Measurements from ENCODE around the gene EPS8L2.
A peak's percentile ranks its signal among the peaks of the same experiment; 100 is the strongest.

The EPS8L2 gene

GRCh38 chr11:690738-691633 lies 15.0 kb upstream of the EPS8L2 start:
- DNase-seq = no peak

DNA sequence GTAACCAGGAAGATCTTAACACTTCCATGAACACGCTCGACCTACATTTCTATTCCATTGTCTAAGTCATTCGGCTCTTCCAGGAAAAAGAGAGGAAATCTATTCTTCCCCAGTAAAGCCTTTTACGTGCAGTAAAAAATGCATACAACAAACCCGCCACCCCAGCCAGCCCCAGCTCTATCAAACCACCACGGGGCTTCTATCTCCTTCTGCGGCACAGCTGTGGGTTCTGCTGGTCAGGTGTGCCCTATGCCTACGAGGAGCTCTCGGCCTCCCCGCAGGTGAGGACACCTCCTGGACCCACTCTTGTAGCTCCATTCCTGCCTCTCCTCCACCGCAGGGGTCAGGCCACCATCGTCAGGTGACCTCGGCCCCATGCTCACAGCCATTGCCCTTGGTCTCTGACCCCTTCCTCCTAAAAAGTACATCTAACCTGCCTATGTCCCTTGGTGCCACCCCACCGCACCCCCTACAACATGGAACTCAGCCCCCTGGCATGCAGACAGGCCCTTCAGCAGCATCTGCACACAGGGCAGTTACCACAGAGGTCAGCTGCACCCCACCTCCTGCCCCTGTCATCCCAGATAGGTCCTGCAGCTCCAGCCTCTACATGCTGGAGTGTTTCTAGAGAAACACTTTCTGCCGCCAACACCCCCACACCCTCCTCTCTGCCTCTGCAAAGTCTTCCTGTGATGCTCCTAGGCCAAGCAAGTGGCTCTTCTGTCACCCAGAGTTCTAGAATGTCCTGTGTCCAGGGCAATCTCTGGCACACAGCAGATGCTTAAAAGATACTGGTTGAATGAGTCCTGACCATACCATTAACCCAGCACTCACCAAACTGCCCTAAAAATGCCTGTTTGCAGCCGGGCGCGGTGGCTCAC lies 14.1 kb upstream of the EPS8L2 start:
- DNase-seq = no peak

GRCh38 chr11:692824-693414 lies 13.1 kb upstream of the EPS8L2 start:
- DNase-seq = peak; percentile 32

DNA sequence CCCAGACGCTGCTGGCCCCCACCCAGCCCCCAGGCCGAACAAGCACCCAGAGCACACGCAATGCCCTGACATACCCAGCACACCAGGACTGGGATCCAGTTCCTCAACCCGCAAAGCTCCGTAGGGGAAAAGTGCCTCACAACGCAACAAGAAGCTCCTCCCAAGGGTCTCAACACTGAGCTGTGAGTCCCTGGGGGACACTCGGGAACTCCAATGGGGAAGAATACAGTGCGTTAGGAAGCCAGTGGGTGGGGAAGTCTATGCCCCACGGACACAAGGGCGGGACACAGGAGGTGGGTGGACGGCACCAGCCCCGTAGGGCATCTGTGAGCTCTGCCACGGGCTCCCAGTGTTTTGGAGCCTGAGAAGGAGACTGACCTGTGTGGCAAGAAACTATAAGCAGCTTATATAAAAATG lies 12.6 kb upstream of the EPS8L2 start:
- no peak for DNase-seq

- peak; percentile 67 for DNase-seq
These were observed 12.0 kb upstream of the EPS8L2 start for GRCh38 chr11:693887-694562.

- peak; percentile 89 for DNase-seq
These were observed 11.3 kb upstream of the EPS8L2 start, which contains the start of gene DEAF1 for GRCh38 chr11:694563-695287. DEAF1 (minus strand) TSS chr11:695222; CDS start chr11:695047, 175 bp downstream.

- no peak for DNase-seq
These were observed 10.8 kb upstream of the EPS8L2 start for GRCh38 chr11:695288-695537.

- DNase-seq = peak; percentile 84
These were observed 10.3 kb upstream of the EPS8L2 start, which contains the start of gene TMEM80 for GRCh38 chr11:695538-696248. TMEM80 (plus strand) TSS chr11:695816; CDS start chr11:695828, 12 bp downstream.

- DNase-seq = no peak
These were observed 9.0 kb upstream of the EPS8L2 start for GRCh38 chr11:696955-697491.

GRCh38 chr11:697811-698311 lies 8.2 kb upstream of the EPS8L2 start:
- DNase-seq = no peak

- DNase-seq = no peak
These were observed 7.4 kb upstream of the EPS8L2 start for GRCh38 chr11:698493-699115.

DNA sequence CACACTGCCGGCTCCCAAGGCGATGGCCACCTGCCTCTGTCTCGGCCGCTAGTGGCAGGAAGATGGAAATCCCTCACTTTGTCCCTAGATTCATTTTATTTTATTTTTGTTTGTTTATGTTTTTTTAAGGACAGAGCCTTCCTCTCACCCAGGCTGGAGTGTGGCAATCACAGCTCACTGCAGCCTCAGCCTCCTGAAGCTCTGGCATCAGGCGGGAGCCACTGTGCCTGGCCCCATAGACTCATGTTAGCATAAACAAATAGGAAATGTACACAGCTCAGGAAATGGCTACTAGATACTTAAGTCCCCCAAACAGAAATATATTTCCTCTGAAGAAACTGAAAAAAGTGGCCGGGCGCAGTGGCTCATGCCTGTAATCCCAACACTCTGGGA lies 6.9 kb upstream of the EPS8L2 start:
- no peak for DNase-seq

DNA sequence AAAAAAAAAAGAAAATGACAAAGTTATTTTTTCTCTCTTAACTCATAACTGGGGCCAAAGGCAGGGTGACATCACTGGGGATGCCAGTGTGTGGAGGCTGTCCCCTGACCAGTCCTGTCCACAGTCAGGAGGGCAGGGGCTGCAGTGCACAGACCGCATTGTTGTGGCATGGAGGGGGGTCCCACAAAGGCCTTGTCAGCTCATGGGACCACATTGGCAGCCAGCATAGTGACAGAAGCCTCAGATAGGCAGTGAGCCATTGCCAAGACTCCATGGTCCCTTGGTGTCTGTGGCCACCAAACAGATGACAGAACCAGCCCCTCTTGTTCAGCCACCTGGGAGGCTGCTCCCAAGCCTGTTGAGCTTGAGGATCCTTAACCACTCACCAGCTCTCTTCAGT lies 6.3 kb upstream of the EPS8L2 start:
- DNase-seq = no peak

GRCh38 chr11:701741-702461 lies 4.1 kb upstream of the EPS8L2 start:
- no peak for DNase-seq

GRCh38 chr11:702462-703461 lies 3.3 kb upstream of the EPS8L2 start:
- no peak for DNase-seq

DNA sequence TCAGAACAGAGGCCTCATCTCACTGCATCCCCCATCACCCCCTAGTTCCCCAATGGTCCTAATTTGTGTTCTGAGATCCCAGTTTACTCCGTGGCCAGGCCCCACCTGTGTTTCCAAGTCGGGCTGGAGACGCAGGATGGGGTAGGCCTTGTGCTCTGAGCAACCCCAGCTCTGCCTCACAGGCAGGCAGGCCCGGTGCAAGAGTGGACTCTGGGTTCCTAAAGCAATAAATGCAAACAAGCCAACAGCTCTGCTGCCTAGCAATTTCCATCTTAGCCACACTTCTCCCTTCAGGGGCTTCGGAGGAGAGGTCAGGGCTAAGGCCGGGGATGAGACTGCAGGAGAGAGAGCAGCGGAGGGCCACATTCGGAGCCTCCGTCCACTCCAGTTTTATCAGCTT lies 2.5 kb upstream of the EPS8L2 start:
- DNase-seq = no peak

- no peak for DNase-seq
These were observed 1.8 kb upstream of the EPS8L2 start for GRCh38 chr11:704228-704674.

Measured in NCI-H187 treated with DMSO at 0.1 percent for 48 hours (cell line).